HG03520 (cell line): ENCODE data around the gene TMCO6.
"Not testable (repeated sequence)": the region's sequence is repeated elsewhere in the genome, so short reads cannot be mapped to it uniquely, and the experiment has no call there.

Experiments
- ATAC-seq: cut with Tn5 transposase; IDR thresholded peaks from one replicate; pipeline ENCODE4 v1.9.1; 2021; ENCODE audit warnings: mild to moderate bottlenecking, moderate library complexity; ENCODE audit not compliant: unreplicated experiment

The TMCO6 gene

DNA sequence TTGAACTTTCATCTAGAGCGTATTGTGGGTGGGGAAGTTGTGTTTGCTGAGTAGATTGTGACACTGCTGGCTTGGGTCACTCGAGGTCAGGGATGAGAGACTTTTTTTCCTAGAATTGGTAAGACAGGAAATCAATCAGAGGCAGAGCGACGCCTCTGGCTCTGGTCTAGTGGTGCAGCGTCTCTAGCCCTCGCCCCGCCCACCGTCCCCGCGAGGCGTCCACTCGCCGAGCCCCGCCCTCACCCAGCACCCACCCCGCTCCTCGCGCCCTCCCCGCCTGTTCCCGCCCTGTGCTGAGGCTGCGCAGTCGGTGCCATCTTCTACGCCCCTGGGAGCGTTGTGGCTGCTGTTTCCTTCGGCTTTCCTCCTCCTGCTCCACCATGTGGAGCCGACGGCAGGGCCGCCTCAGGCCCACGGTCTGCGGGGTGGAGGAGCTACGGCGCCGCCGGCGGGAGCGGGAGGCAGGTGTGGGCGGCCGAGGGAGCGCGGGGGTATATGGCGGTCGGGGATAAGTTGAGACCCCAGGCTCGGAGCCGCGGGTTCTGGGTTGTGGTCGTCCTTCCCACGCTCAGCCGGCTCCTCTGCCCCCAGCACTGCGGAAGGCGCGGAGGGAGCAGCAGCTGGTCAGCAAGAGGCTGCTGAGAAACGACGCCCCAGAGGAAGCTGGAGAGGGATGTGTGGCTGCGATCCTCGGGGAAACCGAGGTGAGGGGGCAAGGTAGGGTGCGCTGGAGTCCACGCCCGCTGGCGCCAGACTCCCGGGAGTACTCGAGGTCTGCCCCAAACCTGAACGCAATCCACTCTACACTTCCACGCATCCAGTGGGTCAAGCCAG, at the start of gene TMCO6:
TMCO6 (plus strand) TSS at position 304 of the 834 bp plus-strand sequence; CDS start at position 381, 77 bp downstream.
- ATAC-seq, result peak; percentile 93

DNA sequence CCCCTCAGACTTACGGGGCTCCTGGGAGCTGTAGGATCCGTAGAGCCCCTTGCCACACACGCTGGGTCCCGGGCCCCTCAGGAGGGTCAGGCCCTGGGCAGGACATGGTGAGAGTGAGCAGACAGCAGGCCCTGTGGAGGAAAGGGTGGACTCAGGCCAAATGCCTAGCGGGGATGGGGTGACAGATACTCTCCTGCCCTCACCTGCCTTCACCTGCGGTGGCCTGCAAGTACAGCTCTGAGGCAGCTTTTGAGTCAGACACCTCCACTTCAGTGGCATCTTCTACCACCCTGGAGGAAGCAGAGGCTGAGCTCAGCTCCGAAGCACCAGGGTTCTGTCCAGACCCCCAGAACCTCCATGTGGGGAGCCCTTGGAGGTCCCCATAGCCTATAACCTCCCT, 48.4 kb upstream of the TMCO6 start:
- ATAC-seq, result no peak

DNA sequence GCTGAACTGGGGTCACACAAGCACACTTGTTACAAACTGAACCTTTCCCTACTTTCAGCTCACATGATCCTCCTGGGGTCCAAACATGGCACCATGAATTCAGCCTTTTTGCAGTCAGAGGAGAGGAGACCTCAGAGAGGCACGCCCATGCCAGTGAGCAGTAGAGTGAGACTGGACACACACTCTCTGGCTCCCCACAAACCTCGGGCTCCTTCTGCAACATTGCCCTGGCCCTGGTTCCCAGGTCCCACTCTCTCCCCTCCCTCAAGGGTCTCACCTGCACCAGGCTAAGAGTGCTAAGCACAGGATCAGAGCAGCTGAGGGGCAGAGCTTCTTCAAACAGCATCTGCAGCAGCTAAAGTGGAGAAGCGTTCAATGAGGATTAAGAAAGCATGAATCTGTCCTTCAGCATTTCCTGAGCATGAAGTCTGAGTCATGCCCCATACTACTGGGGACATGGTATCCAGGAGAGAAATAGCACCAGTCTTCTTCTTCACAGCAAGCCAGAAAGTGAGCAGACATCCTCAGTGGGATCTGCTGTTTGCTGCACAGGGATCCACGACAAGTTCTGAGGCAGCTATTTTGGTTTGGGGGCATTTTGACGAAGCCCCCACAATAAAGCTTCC, 47.4 kb upstream of the TMCO6 start:
- no peak for ATAC-seq

DNA sequence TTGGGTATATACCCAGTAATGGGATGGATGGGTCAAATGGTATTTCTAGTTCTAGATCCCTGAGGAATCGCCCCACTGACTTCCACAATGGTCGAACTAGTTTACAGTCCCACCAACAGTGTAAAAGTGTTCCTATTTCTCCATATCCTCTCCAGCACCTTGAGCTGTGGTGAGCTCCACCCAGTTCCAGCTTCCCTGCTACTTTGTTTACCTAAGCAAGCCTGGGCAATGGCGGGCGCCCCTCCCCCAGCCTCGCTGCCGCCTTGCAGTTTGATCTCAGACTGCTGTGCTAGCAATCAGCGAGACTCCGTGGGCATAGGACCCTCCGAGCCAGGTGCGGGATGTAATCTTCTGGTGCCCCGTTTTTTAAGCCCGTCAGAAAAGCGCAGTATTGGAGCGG, 46.2 kb upstream of the TMCO6 start:
- ATAC-seq, result not testable (repeated sequence)

DNA sequence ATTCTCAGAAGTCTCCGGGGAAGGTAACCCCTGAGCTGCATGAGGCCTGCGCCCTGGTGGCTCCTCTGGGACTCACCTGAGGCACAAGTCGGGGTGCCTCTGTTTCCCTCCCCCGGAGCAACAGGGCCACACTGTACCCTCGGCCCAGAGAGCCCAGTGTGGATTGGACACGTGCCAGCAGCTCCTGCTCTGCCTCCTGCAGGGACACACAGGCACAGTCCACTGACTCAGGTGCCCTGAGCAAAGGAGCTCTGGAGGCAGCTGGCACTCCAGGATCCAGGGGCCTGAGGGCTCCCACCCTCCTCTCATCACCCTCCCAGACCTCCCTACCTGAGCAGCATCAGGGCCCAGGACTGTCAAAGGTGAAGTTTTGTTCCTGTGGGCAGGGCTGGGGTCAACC, 45.1 kb upstream of the TMCO6 start:
- no peak for ATAC-seq

DNA sequence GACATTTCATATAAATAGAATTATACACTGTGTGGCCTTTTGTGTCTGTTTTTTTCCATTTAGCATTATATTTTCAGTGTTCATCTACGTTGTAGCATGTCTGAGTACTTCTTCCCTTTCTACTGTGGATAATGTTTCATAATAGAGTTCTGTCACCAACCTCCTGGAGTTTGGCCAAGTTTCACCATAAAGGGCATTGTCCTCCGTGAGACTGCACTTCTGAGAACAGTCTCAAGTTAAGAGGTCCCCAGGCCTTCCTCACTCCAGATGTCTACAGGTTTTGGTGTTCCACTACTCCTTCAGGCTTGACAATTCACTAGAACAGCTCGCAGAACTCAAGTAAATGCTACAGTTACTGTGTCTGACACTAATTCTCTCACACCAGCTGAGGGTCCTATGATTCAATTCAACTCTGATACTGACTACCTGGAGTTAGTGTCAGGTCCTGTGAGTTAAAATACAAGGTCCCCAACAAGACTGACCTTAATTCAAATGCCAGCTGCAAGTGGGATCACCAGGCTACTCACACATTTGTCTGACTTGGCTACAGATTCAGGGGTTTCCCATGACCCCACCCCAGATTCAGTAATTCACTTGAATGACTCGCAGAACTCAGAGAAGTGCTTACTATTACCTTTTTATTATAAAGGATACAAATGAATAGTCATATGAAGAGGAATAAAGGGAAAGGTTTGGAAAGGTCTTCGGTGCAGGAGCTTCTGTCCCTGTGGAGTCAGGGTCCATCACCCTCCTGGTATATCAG, 43.5 kb upstream of the TMCO6 start:
- no peak for ATAC-seq

DNA sequence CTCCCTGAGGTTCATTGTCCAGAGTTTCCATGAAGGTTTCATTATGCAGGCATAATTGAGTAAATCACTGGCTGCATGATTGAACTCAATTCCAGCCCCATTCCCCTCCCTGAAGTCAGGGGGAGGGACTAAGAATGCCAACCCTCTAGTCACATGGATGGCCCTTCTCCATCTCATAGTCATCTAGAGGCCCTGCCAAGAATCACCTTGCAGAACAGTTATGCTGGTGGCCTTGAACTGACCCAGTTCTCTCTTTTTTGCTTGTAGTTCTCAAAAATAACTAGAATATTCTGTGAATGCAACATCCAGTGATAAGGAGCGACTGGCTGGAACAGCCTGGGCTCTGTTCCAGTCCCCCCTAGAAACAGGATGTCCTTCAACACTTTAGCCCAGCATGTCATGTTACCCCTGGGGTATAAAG, 42.9 kb upstream of the TMCO6 start:
- ATAC-seq, result no peak

DNA sequence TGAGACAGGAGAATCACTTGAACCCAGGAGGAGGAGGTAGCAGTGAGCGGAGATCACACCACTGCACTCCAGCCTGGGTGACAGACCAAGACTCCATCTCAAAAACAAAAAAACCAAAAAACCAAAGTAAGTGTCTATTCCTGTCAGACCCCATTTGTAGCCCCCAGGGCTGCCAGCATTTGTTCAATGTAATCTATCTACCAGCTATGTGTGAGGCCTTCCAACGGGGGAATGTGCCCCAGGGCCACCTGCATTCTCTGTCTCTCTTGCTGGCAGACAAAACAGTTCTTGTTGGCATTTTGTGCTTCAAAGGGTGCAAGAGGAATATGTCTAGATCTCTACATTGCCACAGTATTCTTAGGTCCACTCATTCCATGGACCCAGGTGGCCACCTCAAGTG, 40.4 kb upstream of the TMCO6 start:
- no peak for ATAC-seq

DNA sequence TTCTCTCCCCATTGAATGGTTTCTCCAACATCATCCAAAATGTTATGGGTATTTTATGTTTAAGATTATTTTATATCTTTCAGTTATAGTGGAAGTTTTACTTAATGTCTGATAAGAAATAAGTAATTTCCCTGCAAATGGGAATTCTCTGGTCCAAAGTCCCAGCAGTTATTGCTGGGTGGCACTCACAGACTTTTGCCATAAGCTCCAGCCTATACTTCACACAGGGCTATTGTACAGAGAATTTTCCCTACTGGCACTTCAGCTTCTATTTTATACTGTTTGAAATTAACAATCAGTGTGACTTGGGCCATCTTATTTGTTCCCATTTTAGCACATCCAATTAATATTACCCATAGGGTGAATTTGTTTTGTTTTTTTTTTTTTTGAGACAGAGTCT, 39.2 kb upstream of the TMCO6 start:
- no peak for ATAC-seq

DNA sequence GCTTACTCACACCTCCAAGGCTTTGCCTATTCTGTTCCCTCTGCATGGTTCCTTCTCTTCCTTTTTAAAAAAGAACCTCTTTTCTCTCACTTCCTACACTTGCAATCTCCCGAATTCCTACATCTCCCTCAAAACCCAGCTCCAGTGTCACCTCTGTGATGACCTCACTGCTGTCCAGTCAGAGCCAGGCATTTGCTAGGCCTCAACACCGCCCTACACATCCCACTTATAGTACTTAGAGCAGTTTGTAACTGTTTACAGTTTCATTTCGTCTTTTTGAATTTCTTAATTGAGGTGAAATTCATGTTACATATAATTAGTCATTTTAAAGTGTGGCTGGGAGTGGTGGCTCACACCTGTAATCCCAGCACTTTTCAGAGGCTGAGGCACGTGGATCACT, 37.1 kb upstream of the TMCO6 start:
- no peak for ATAC-seq

DNA sequence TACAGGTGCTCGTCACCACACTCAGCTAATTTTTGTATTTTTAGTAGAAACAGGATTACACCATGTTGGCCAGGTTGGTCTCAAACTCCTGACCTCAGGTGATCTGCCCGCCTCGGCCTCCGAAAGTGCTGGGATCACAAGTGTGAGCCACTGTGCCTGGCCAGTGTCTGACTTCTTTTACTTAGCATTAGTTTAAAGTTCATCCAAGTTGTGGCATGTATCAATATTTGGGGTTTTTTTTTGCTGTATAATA, 35.9 kb upstream of the TMCO6 start:
- ATAC-seq, result not testable (repeated sequence)

DNA sequence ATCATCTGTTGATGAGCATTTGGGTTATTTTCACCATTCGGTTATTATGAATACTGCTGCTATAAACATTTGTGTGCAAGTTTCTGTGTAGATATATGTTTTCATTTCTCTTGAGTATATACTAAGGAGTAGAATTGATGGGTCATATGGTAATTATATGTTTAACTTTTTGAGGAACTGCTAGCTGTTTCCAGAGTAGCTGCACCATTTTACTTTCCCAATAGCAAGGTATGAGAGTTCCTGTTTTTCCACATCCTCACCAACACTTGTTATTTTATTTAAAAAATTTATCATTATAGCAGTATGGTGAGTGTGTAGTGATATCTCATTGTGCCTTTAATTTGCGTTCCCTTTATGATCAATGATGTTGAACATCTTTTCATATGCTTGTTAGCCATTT, 35.5 kb upstream of the TMCO6 start:
- no peak for ATAC-seq

DNA sequence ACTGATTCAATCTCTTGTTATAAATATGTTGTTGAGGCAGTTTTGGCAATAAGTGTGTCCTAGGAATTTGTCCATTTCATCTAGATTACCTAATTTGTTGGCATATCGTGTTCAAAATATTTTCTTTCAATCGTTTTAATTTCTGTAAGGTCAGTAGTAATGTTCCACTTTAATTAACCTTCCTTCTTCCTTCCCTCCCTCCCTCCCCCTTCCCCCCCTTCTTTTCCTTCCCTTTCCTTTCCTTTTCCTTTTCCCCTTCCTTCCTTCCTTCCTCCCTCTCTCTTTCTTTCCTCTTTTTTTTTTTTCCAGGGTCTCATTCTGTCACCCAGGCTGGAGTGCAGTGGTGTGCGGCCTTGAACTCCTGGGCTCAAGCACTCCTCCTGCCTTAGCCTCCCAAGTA, 33.4 kb upstream of the TMCO6 start:
- ATAC-seq, result no peak

DNA sequence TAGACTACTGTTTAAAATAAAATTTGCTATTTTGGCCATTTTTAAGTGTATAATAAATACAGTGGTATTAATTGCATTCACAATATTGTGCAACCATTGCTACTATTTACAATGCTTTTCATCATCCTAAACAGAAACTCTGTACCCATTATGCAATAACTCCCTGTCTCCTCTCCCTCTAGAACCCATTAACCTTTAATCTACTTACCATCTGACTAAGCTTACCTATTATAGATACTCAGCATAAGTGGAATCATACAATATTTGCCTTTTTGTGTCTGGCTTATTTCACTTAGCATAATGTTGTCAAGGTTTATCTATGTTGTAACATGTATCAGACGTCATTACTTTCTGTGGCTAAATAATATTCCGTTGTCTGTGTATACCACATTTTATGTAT, 32.2 kb upstream of the TMCO6 start:
- no peak for ATAC-seq

DNA sequence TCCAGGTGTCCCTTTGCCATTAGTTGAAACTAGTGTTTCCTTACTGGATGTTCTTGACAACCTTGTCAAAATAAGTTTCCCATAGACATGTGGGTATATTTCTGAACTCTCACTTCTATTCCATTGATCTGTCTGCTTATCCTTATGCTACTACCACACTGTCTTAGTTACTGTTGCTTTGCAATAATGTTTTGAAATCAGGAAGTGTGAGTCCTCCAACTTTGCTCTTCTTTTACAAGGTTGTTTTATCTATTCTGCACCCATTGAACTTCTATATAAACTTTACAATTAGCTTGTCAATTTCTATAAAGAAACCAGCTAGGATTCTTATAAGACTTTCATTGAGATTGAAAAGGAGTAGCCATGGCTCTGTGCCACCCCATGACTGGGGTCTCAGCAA, 30.5 kb upstream of the TMCO6 start:
- no peak for ATAC-seq

DNA sequence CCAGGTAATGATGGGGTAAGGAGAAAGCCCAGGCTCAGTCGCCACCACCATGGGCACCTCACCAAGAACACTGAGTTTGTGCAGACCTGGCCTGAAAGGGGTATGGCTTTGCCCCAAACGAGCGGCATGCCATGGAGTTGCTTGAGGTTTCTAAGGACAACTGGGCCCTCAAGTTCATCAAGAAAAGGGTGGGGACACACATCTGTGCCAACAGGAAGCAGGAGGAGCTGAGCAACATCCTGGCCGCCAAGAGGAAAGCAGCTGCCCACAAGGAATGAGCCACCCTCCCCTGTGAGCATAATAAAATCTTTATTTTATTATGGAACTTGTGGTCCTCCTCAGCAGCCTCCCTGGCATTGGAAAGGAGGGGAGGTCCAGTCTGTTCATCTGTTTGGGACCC, 30.1 kb upstream of the TMCO6 start:
- ATAC-seq, result no peak

DNA sequence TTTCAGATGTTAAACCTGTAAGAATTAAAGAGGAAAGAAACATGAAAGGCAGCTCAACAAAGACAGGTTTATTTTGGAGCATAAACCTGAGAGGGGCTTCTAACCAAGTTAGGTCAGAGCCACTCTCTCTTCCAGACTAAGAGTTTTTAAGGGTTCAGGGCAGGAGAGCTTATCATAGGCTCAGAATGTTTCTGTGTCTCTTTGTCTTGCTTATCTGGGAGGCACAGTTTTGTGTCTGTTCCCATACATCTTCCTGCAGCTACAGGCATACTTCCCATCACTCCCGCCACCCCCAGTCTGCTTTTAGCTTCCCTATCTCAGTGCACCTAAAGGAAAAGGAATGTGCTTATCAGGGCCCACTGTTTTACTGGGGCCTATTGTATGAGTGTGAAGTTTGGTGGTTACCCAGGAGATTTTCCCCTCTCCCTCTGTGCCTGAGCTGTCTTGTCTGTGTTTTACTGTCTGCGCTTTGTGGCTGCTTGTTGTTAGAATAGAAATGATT, 28.2 kb upstream of the TMCO6 start:
- ATAC-seq, result no peak

DNA sequence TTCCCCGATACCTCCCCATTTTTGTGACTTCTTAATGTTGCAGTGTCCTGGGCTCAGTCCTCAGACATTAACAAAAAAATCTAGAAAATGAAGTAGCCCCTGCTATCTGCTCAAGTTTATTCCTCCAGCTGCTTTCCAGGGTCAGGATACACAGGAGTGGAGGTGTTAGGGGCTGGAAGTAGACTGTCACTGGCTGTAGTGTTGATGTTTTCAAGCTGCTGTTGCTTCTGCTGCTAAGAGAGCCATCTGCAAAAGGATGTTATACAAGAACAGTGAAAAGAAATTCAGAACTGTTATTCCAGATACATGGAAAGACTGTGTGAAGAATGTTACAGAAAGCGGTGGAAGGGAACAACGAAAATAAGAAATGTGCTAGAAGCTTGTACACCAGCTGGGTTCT, 16.9 kb upstream of the TMCO6 start:
- ATAC-seq, result no peak

DNA sequence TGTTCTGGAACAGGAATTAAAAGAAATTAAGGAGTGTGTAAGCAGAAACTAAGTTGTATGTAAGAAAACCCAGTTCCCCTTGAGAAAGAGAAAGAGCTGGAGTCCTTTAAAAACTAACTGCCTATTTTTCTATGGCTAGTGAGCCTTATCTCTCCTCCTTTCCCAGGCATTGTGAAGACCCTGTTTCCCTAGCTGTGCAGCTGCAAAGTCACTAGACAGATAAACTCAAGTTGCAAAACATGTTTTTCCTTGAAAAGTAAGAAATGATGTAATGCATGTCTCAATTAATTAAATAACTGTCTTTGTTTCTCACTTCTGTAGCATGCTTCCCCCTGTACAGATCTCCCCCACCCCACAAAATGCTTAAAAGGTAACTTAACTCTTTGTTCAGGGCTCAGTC, 16.2 kb upstream of the TMCO6 start:
- not testable (repeated sequence) for ATAC-seq

DNA sequence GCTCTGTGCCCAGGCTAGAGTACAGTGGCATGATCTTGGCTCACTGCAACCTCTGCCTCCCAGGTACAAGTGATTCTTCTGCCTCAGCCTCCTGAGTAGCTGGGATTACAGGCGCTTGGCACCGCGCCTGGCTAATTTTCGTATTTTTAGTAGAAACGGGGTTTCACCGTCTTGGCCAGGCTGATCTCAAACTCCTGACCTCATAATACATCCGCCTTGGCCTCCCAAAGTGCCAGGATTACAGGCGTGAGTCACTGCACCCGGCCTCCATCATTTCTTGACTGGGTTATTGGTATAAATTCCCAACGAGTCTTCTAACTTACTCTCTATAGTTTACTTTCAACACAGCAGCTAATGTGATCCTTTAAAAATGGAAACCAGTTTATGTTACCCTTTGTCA, 14.4 kb upstream of the TMCO6 start:
- not testable (repeated sequence) for ATAC-seq

DNA sequence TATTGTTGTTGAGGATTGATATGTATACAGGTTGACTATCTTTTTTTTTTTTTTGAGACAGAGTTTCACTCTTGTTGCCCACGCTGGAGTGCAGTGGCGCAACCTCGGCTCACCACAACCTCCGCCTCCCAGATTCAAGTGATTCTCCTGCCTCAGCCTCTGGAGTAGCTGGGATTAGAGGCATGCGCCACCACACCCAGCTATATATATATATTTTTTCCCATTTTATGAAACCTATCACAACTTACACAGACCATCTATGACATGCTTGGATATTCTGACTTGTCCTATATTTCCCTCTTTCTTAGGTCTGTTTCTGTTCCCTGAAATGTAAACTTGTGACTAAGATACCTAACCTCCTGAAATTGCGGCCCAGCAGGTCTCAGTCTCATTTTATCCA, 11.3 kb upstream of the TMCO6 start:
- no peak for ATAC-seq

DNA sequence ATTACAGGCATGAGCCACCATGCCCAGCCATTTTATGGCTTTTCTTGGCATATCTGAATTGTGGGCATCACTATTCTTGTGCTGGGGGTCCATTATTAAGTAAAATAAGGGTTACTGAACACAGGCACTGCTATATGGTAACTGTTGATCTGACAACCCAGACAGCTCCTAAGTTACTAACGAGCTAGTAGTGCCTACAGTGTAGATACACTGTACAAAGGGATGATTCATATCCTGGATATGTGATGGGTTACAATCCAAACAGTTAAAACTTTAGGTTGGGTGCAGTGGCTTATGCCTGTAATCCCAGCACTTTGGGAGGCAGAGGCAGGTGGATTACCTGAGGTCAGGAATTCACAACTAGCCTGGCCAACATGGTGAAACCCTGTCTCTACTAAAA, 10.5 kb upstream of the TMCO6 start:
- ATAC-seq, result no peak
